HEK293T (cell line): ENCODE measurements around the gene OR6J1.

Experiments
- FOXA1 ChIP-seq: fragments of 450-650 bp; IDR thresholded peaks from 2 replicates; pipeline ENCODE4 v1.6.1; 2016; ENCODE audit warnings: mild to moderate bottlenecking
- FOXK2 ChIP-seq: fragments of 450-650 bp; IDR thresholded peaks from 2 replicates; pipeline ENCODE4 v1.6.1; 2016; ENCODE audit warnings: mild to moderate bottlenecking
- FOXM1 ChIP-seq: fragments of 450-650 bp; IDR thresholded peaks from 2 replicates; pipeline ENCODE4 v1.6.1; 2017; ENCODE audit warnings: mild to moderate bottlenecking, borderline replicate concordance
- L3MBTL2 ChIP-seq: fragments of 450-650 bp; conservative IDR thresholded peaks from 2 replicates; pipeline ENCODE4 v1.6.1; 2016; ENCODE audit warnings: mild to moderate bottlenecking
- NFRKB ChIP-seq: fragments of 450-650 bp; IDR thresholded peaks from 2 replicates; pipeline ENCODE4 v1.6.1; 2016; ENCODE audit warnings: mild to moderate bottlenecking, moderate library complexity
- SP1 ChIP-seq: fragments of 450-650 bp; IDR thresholded peaks from 2 replicates; pipeline ENCODE4 v1.6.1; 2017
- SUZ12 ChIP-seq: fragments of 450-650 bp; IDR thresholded peaks from 2 replicates; pipeline ENCODE4 v1.6.1; 2016; ENCODE audit warnings: mild to moderate bottlenecking
- TARDBP ChIP-seq: fragments of 450-650 bp; IDR thresholded peaks from 2 replicates; pipeline ENCODE4 v1.6.1; 2016
- ZNF384 ChIP-seq: fragments of 450-650 bp; IDR thresholded peaks from 2 replicates; pipeline ENCODE4 v1.6.1; 2016

DNA sequence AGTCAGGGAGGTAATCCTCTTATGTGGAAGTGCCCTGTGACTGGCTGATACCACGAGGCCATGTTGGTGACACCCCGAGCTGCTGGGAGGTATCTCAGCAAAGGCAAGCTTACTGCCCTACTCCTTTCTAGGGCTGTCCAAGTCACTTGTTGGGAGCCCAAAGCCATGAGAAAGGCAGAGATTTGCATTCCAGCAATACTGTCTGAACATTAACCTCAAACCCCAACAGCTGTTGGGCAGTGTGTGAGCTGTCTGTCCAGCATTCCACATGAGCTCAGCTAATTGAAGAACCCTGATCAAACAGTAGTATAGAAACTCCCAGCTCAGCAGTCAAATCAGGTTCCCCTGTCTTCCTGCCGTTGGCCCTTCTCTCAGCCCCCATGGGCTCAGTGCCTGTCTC is 36.9 kb downstream of the OR6J1 start:
- TF ChIP-seq FOXK2: no peak
- no peak for TF ChIP-seq FOXM1
- TF ChIP-seq L3MBTL2: no peak
- TF ChIP-seq ZNF384: no peak
- TF ChIP-seq FOXA1: no peak
- no peak for TF ChIP-seq NFRKB
- TF ChIP-seq TARDBP: no peak
- TF ChIP-seq SUZ12: no peak
- TF ChIP-seq SP1: no peak
